ACHN (cell line): Measurements from ENCODE around the gene CDC42.
A peak's percentile ranks its signal among the peaks of the same experiment; 100 is the strongest.
"Not testable (repeated sequence)": the region's sequence is repeated elsewhere in the genome, so short reads cannot be mapped to it uniquely, and the experiment has no call there.

ENCODE experiments used
- DNase-seq: peaks from one replicate; pipeline ENCODE4 v3.0.0-alpha.2; 2015
- in situ Hi-C: cut with HindIII; loops from 2 replicates; pipeline ENCODE4 v1.10.0; 2017; ENCODE audit warnings: low sequenced_read_pairs, low pct_ligation_motif_present, low pct_unique_long_range_greater_than_20kb

Gene CDC42

DNA sequence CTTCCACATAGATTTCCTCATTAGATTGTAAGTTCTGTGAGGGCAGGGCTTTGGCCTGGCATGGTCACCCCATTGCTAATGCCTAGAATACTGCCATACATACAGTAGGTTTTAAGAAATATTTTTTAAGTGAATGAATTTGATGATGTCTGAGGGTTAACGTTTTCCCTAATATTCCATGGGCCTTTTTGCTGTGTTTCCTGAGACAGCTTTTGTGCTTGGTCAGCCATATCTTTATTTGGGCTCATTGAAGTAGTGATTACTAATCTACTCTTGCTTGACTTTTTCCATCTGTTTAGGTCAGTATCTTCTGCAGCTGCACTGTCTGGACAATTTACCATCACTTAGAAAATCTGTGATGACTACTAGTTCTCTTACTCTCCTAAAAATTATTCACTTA lies 3.5 kb downstream of the CDC42 start:
- in situ Hi-C loops: no loop called here
- no peak for DNase-seq

DNA sequence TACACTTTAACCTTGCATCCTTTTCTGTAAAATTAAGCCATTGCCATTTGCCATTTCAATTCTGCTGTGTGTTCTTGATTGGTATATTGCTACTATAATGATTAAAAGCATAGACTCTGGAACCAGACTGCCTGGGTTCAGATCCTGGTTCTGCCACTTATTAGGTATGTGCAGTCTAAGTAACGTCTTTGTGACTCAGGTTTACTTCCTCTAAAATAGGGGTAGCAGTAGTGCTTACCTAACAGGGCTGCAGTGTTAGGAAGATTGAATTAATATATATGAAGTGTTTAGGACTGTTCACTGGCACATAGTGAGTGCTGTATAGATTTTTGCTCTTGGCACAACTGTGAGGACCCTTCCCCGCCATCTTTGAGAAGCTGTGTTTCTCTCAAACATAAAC lies 4.4 kb downstream of the CDC42 start:
- in situ Hi-C loops: no loop called here
- DNase-seq: no peak

DNA sequence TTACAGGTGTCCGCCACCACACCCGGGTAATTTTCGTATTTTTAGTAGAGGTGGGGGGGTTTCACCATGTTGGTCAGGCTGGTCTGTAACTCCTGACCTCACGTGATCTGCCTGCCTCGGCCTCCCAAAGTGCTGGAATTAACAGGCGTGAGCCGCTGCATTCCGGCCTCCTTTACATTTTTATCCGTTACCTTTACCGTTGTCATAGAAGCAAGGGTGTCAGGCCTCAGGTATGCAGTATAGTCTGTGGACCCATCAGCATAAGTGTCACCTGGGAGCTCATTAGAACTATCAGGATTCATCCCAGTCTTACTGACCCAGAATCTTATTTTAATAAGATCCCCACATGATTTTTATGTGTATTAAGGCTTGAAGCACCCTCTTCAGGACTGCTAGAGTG lies 5.4 kb downstream of the CDC42 start:
- no peak for DNase-seq
- in situ Hi-C loops: no loop called here

DNA sequence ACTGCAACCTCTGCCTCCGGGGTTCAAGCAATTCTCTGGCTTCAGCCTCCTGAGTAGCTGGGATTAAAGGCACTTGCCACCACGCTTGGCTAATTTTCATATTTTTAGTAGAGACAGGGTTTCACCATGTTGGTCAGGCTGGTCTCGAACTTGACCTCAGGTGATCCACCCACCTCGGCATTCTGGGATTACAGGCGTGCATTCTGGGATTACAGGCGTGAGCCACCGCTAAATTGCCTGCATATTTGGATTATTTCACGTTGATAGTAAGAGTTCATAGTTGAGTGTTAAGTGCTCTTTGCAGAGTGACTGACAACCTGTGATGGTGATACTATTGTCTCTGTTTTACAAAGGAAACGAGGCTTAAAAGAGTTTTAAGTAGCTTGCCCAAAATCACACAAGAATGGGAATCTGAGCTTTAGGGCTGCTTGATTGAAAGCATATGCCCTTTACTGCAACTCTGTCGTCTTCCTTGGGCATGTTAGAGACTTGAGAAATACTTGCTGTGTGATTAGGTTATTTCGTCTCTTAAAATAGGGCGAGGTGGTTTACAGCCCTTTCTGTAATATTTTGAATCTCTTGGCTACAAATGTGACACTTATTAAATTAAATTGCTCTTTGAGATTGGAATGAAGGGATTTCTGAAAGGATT lies 12.4 kb downstream of the CDC42 start:
- DNase-seq: no peak
- in situ Hi-C loops: no loop called here

DNA sequence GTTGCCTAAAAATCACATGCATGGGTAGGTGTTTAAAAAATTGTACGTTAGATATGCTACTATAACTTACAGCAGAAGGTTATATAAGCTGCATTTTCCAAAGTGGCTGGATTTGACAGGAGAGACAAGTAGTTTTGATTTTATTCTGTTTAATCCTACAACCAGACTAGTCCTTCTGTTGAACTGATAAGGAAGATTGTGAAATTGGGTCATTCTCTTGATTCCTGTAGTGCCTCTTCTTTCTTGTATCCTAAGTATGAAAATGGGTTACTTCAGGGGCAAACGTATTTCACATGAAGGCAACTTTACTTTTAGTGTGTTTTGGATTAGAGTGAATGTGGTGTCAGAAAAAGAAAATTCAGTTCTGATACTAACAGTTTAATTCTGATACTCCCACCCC lies 19.0 kb downstream of the CDC42 start:
- DNase-seq: no peak
- in situ Hi-C loops: no loop called here

DNA sequence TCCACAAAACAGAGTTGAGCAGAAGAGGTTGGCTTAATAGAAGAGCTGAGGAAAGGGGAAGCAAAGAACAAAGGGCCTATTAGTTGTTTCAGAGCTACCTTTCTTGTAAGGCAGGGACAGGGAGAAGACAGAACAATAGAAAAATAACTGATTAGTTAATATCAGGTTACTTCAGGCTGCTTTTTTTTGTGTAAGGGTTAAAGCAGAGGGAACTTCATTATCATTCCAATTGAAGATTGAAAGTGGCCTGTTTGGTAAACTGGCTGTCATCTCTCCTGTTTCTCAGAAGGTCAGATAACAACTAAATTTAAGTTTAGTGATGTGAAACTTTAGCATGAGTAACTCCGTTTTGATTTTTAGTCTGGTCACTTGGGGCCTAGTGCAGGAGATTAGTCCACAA lies 22.3 kb downstream of the CDC42 start:
- in situ Hi-C loops: no loop called here
- DNase-seq: no peak

DNA sequence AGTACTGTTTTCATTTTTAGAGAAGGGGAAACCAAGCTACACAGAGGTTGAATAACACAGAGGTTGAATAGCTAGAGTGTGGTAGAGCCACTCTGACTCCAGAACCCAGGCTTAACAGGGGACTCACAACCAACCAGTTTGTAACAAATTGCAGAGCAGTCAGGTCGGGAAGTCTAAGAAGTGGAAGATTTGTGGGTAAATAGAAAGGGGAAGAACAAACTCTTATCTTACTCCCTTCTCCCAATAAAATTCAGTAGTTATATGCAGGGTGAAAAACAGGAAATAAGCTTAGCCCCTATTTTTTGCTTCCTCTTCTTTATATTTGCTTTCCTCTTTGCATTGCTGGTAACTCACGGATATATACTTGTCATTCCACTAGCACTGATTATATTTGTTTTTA lies 23.2 kb downstream of the CDC42 start:
- in situ Hi-C loops: no loop called here
- DNase-seq: no peak

DNA sequence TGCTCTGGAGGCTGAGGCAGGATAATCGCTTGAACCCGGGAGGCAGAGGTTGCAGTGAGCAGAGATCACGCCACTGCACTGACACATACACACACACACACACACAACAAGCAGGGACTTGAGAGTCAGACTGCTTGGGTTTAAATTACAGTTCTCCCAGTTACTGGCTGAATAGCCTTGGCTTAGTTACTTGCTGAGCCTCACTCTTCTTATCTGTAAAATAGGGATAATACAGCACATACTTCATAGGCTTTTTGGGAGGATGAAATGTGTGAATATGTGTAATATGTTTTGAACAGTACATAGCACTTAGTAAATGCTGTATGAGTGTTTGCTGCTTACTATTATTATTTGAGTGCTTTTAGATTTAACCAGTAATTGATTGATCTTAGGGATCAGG lies 23.8 kb downstream of the CDC42 start:
- in situ Hi-C loops: no loop called here
- DNase-seq: no peak

DNA sequence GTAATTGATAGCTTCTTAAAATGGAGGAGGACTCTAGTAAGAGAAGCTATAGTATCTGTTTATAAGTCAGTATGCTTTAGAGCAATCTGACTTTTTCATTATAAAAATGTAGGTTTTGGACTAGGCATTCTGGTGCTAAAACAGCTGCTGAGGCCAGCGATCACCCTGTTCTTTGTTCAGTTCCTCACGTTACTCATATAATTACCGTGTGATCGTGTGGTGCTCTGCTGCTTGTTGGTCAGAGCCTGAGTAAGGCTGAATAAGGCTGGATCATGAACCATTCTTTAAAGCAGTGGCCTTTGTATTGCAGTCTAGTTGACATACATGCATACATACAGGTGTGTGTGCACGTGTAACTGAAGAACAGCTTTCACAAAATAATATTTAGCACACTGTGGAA lies 25.2 kb downstream of the CDC42 start:
- in situ Hi-C loops: no loop called here
- DNase-seq: no peak

DNA sequence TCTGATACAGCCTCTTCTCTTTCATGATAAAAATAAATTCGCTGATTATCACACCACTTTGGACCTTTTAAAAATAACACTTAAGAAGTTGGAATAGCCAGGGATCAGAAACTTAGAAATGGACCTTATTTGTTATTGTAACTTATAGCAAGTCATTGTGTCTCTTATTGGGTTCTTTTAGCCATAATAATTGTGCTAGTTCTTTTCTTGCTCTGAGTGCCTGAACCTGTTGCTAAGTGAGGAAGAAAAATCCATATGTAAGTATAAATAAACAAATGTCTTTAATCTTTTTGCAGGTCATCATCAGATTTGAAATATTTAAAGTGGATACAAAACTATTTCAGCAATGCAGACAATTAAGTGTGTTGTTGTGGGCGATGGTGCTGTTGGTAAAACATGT lies 25.6 kb downstream of the CDC42 start:
- in situ Hi-C loops: no loop called here
- DNase-seq: no peak

DNA sequence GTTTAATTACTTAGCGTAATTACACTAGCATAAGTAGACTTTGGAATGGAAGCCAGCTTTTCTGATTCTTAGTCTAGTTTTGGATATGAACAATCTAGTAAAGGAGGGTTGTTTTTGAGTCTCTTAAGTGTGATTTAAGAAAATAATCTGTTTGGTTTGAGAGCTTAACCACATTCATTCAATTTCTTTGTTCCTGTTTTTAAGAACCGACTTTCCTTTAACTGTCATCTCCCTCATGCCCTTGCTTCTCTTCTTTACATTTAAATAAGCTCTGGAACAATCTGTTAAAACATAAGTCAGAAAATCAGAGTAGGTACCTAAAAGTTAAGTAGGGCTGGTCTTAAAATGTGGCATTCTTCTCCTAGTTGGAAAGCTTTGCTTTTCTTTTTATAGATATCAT lies 27.7 kb downstream of the CDC42 start:
- in situ Hi-C loops: no loop called here
- DNase-seq: no peak

DNA sequence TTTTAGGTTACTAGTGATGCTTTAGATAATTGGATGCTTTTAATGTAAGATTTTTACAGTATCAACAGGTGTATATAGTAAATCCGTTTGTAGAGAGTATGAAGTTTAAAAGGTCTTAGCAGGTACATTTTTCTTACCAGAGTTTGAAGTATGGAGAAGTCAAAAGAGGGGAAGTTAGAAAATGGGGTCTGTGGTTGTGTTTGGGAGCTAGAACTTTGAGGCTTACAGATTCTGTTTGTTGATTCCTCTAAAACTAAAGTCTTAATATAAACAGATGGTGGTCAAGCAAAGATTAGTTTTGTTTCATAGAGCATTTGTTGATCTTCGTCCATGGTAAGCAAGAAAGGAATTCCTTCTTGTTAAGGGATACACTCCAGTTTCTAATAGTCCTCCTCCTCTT lies 35.8 kb downstream of the CDC42 start:
- in situ Hi-C loops: no loop called here
- DNase-seq: no peak

DNA sequence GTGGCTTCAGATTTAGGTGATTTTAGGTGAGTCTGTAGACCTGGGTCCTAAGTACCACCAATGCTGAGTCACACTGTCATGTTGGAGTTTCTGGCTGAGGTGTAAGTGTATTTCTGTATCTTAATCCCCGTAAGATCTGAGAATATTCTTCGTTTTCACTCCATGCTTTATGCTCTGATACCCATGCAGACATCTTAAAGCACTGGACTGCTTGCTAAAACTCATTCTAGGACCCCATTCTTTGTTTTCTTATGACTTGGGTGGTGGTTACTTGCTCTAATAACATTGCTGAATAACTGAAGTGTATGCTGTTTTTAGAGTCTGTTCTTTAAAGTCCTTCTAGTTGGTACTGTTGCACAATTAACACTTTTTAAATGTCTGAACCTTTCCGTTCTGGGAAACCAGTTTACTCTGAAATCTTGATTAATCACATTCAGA lies 36.6 kb downstream of the CDC42 start:
- in situ Hi-C loops: no loop called here
- DNase-seq: no peak

DNA sequence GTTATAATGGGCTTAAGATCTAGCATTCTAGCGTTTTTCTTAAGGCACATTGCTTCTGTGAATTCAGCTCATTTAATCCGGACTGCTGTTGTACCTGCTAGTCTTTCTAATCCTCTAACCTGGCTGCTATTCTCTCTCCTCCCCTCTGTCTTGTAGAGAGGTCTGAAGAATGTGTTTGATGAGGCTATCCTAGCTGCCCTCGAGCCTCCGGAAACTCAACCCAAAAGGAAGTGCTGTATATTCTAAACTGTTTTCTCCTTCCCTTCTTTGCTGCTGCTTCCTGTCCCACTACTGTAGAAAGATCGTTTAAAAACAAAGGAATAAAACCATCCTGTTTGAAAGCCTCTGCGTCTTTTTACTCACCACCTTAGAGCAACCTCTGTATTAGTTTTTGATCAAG lies 37.3 kb downstream of the CDC42 start:
- no peak for DNase-seq

DNA sequence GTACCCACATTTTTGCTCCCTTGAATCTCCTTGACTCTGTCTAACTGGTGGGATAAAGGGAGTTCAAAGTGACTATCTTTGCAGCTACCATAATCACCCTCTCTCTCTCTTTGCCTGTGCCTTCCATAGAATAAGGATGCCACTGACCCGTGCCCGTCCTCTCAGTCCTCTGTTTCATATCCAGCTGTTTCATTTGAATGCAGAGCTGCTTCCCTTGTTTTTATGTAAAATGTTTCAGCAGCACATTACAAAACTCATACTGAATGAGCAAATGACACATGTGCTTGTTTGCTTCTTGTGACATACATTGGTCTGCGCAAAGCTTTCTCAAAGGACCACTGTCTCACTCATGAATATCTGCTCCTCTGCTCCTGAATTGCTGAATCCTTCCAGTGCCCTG lies 38.4 kb downstream of the CDC42 start:
- DNase-seq: no peak
- in situ Hi-C loops: no loop called here

More for the DNA sequence above, 37.3 kb downstream of the CDC42 start:
- in situ Hi-C loops: no loop called here

DNA sequence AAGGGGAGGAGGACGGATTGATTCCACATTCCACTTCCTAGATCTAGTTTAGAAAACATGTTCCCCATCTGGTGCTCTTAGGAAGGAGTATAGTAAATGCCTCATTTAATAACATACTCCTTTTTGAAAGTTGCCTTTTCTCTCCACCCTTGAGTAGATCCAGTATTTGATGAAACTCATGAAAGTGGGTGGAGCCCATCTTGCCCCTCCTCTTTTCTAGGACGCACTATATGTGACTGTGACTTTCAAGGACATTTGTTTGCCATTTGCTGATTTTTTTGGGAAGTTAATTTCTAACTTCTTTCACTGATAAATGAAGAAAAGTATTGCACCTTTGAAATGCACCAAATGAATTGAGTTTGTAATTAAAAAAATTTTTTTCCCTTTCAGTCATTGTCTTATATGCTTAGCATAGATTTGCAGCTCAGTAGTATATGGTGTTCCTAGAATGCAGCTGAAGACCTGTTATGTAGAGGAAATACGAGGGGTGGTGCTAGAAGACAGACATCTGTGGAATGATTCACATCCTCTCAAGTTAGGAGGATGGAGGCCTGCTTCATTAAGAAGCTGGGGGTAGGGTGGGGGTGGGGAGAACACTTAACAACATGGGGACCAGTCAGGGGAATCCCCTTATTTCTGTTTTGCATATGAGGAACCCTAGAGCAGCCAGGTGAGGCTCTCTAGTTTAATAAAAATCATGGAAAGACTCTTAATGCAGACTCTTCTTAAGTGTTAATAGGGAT lies 39.7 kb downstream of the CDC42 start:
- DNase-seq: peak; percentile 43
- in situ Hi-C loops: not testable (repeated sequence)

DNA sequence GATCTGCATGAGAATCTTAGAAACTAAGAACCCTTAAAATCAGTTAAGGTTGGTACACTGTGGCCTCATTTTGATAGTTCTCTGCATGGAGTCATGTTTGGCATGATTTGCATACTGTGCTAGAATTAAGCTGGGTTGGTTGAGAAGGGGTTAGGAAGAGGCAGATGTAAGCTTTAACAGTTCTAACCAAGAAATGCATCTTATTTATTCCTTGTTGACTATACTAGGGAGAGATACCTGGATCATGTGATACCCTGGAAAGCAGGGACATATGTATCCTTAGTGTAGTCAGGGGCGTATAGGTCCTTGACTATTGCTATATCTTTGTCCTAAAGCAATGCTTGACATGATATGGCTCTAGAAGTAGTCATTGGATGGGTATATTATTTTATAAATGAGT lies 41.0 kb downstream of the CDC42 start:
- in situ Hi-C loops: no loop called here
- DNase-seq: no peak

DNA sequence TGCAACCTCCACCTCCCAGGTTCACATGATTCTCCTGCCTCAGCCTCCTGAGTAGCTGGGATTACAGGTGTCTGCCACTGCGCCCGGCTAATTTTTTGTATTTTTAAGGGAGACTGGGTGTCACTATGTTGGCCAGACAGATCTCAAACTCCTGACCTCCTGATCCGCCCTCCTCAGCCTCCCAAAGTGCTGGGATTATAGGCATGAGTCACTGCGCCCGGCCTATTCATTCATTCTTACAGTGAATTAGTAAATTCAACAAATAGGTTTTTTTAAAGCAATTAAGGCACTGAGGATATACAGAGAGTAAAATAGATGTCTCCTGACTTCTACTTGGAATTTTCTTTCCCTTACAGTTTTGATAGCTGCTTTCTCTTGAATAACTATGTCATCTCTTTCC lies 43.5 kb downstream of the CDC42 start:
- in situ Hi-C loops: no loop called here
- DNase-seq: no peak

DNA sequence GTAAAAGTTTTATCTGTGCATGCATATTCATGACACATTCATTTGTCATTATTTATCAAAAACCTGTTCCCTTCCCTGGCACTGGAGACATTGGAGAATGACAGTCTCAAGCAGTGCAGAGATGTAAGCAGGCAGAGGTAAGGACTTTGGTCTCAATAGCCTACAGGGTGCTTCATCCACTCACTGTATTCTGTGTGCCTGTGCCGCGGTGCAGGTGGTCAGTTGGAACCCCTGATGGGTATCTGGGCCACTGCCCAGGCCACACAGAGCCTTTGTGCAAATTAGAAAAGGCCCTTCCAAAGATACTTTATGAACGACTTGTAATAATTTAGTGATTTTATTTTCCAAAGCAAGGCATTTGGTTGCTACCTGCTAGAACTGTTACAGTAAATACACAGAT lies 44.0 kb downstream of the CDC42 start:
- no peak for DNase-seq

DNA sequence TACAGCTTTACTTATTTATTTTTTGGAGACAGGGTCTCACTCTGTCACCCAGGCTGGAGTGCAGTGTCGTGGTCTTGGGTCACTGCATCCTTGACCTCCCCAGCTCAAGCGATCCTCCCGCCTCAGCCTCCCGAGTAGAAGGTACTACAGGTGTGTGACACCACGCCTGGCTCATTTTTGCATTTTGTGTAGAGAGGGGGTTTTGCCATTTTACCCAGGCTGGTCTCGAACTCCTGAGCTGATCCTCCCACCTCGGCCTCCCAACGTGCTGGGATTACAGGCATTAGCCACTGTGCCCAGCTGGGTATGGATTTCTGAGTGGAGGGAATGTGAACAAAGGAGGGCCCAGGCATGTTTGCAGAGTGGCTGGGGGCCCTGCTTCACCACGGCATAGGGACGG lies 46.2 kb downstream of the CDC42 start:
- DNase-seq: no peak
- in situ Hi-C loops: no loop called here

More for the DNA sequence above, 44.0 kb downstream of the CDC42 start:
- in situ Hi-C loops: no loop called here
